Lower leg skin (tissue), 3 donors: ENCODE data around the gene ASZ1.

Experiments
- POLR2A ChIP-seq, 2 donors: fragments of 450-650 bp; IDR thresholded peaks; one replicate each; pipeline ENCODE4 v1.6.1; 2016 to 2017; ENCODE audit warnings: antibody characterized with exemption in 2 of 2, mild to moderate bottlenecking in 1 of 2, moderate library complexity in 1 of 2
- TF ChIP-seq, protein P1 (sequence below), 3 donors: fragments of 450-650 bp; IDR thresholded peaks; one replicate each; pipeline ENCODE4 v1.5.1; 2016; ENCODE audit warnings: antibody characterized with exemption in 3 of 3, mild to moderate bottlenecking in 3 of 3, moderate library complexity in 2 of 3

DNA sequence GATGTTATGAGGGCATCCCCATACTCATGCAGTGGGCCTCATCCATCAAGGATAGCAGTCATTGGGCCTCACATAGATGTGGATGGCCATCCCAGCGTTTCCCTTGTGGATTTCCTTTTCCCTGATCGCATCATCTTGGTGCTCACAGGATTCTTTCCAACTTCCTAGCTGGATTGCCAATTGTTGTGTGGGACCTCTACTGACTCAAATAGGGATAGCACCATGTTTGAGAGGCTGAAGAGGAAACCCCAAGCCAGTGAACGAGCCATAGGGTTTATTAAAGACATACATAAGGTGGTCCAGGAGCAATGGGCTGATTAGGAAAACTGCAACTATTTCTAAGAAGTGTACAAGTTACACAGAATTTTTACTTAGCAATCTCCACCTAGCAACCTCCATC is 21.8 kb downstream of the ASZ1 start:
- TF ChIP-seq, protein P1, sequence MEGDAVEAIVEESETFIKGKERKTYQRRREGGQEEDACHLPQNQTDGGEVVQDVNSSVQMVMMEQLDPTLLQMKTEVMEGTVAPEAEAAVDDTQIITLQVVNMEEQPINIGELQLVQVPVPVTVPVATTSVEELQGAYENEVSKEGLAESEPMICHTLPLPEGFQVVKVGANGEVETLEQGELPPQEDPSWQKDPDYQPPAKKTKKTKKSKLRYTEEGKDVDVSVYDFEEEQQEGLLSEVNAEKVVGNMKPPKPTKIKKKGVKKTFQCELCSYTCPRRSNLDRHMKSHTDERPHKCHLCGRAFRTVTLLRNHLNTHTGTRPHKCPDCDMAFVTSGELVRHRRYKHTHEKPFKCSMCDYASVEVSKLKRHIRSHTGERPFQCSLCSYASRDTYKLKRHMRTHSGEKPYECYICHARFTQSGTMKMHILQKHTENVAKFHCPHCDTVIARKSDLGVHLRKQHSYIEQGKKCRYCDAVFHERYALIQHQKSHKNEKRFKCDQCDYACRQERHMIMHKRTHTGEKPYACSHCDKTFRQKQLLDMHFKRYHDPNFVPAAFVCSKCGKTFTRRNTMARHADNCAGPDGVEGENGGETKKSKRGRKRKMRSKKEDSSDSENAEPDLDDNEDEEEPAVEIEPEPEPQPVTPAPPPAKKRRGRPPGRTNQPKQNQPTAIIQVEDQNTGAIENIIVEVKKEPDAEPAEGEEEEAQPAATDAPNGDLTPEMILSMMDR (IDR thresholded peaks at IDR 0.05): no peak
- TF ChIP-seq POLR2A (IDR thresholded peaks at IDR 0.05): no peak
